ENCODE measurements around the gene TAF12. TPM values are rescaled to one million over a fixed set of nuclear protein-coding genes. Genes with fewer than 3 reads are reported as not detected.
A peak's percentile ranks its signal among the peaks of the same experiment; 100 is the strongest.
"Not testable (repeated sequence)": the region's sequence is repeated elsewhere in the genome, so short reads cannot be mapped to it uniquely, and the experiment has no call there.

The TAF12 gene
- total RNA-seq, 1 donor = 38.9 TPM

- peak overlapping the region; percentile 97 for H3K4me3 ChIP-seq (ENCODE audit: low read depth, low read length)
- DNase-seq (ENCODE audit: low read depth) = no peak
- TF ChIP-seq, protein P1, sequence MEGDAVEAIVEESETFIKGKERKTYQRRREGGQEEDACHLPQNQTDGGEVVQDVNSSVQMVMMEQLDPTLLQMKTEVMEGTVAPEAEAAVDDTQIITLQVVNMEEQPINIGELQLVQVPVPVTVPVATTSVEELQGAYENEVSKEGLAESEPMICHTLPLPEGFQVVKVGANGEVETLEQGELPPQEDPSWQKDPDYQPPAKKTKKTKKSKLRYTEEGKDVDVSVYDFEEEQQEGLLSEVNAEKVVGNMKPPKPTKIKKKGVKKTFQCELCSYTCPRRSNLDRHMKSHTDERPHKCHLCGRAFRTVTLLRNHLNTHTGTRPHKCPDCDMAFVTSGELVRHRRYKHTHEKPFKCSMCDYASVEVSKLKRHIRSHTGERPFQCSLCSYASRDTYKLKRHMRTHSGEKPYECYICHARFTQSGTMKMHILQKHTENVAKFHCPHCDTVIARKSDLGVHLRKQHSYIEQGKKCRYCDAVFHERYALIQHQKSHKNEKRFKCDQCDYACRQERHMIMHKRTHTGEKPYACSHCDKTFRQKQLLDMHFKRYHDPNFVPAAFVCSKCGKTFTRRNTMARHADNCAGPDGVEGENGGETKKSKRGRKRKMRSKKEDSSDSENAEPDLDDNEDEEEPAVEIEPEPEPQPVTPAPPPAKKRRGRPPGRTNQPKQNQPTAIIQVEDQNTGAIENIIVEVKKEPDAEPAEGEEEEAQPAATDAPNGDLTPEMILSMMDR (IDR thresholded peaks at IDR 0.05; ENCODE audit: insufficient read depth, low read depth, low read length) = no peak
These were observed 63.5 kb downstream of the TAF12 start for GRCh38 chr1:28579401-28579800.

- no peak for DNase-seq (ENCODE audit: low read depth)
- H3K4me3 ChIP-seq (ENCODE audit: low read depth, low read length) = no peak overlapping the region
- TF ChIP-seq, protein P1 (IDR thresholded peaks at IDR 0.05; ENCODE audit: insufficient read depth, low read depth, low read length) = no peak
These were observed 64.1 kb downstream of the TAF12 start for GRCh38 chr1:28578696-28579218.

- H3K4me3 ChIP-seq (ENCODE audit: low read depth, low read length) = no peak overlapping the region
- no peak for DNase-seq (ENCODE audit: low read depth)
- TF ChIP-seq, protein P1 (IDR thresholded peaks at IDR 0.05; ENCODE audit: insufficient read depth, low read depth, low read length) = no peak
These were observed 64.9 kb downstream of the TAF12 start for GRCh38 chr1:28577738-28578536.

- no peak overlapping the region for H3K4me3 ChIP-seq (ENCODE audit: low read depth, low read length)
- DNase-seq (ENCODE audit: low read depth) = no peak
- TF ChIP-seq, protein P1 (IDR thresholded peaks at IDR 0.05; ENCODE audit: insufficient read depth, low read depth, low read length) = no peak
These were observed 65.7 kb downstream of the TAF12 start for GRCh38 chr1:28577052-28577678.

- no peak for DNase-seq (ENCODE audit: low read depth)
These were observed 69.3 kb downstream of the TAF12 start for GRCh38 chr1:28573564-28573963.

DNA sequence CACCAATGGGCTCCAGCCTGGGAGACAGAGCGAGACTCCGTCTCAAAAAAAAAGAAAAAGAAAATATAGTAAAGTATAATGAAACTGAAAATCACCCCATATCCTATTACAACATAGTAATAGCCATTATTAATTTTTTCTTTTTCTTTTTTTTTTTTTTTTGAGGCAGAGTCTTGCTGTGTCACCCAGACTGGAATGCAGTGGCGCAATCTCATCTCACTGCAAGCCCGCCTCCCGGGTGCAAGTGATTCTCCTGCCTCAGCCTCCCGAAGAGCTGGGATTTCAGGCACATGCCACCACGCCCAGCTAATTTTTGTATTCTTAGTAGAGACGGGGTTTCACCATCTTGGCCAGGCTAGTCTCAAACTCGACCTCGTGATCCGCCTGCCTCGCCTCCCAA lies 70.0 kb downstream of the TAF12 start:
- not testable (repeated sequence) for H3K4me3 ChIP-seq (ENCODE audit: low read depth, low read length)
- peak; percentile 80 for DNase-seq (ENCODE audit: low read depth)

More at GRCh38 chr1:28573564-28573963, 69.3 kb downstream of the TAF12 start:
- TF ChIP-seq, protein P1 (IDR thresholded peaks at IDR 0.05; ENCODE audit: insufficient read depth, low read depth, low read length) = no peak
- H3K4me3 ChIP-seq (ENCODE audit: low read depth, low read length) = no peak overlapping the region

- no peak for DNase-seq (ENCODE audit: low read depth)
- TF ChIP-seq, protein P1 (IDR thresholded peaks at IDR 0.05; ENCODE audit: insufficient read depth, low read depth, low read length) = no peak
- no peak overlapping the region for H3K4me3 ChIP-seq (ENCODE audit: low read depth, low read length)
These were observed 71.0 kb downstream of the TAF12 start for GRCh38 chr1:28571911-28572310.

Measured in fibroblast of villous mesenchyme (primary cell).